K562 (cell line): Measurements from ENCODE around the gene EFEMP2. TPM values are rescaled to one million over a fixed set of nuclear protein-coding genes. Genes with fewer than 3 reads are reported as not detected.

Experiments
- ARID2 ChIP-seq: fragments of 450-650 bp; IDR thresholded peaks from 2 replicates; pipeline ENCODE4 v1.6.1; 2017; ENCODE audit warnings: antibody characterized with exemption, mild to moderate bottlenecking
- EP300 ChIP-seq: IDR thresholded peaks from 2 replicates; pipeline ENCODE4 v1.6.1; 2012; ENCODE audit warnings: low read length, improper control_type of control experiment
- HDAC6 ChIP-seq: IDR thresholded peaks from 2 replicates; pipeline ENCODE4 v1.6.1; 2012; ENCODE audit warnings: low read depth, mild to moderate bottlenecking, control low read depth, inconsistent platforms, low read length, moderate library complexity
- MLLT1 ChIP-seq, 2 experiments: fragments of 450-650 bp; IDR thresholded peaks; 2 replicates each; pipeline ENCODE4 v1.6.1; 2016
- NBN ChIP-seq: fragments of 450-650 bp; IDR thresholded peaks from 2 replicates; pipeline ENCODE4 v1.6.1; 2016; ENCODE audit warnings: low read depth, mild to moderate bottlenecking
- OTX1 ChIP-seq: fragments of 450-650 bp; formaldehyde crosslinking; IDR thresholded peaks from 2 replicates; pipeline ENCODE4 v1.4.0; 2022; ENCODE audit warnings: mild to moderate bottlenecking
- POLR2G ChIP-seq: fragments of 200-400 bp; formaldehyde crosslinking; IDR thresholded peaks from 2 replicates; pipeline ENCODE4 v1.6.1; 2017; ENCODE audit warnings: low read depth, mild to moderate bottlenecking, antibody characterized with exemption, low read length, moderate library complexity
- RBM25 ChIP-seq: fragments of 200-400 bp; formaldehyde crosslinking; IDR thresholded peaks from 2 replicates; pipeline ENCODE4 v1.6.1; 2018; ENCODE audit warnings: low read length, low read depth, moderate library complexity; ENCODE audit not compliant: severe bottlenecking
- SMAD1 ChIP-seq: fragments of 150-350 bp; IDR thresholded peaks from 2 replicates; pipeline ENCODE4 v1.6.1; 2014; ENCODE audit warnings: low read length, low read depth; ENCODE audit not compliant: partially characterized antibody
- ZBTB33 ChIP-seq: sonication (generic); formaldehyde crosslinking; IDR thresholded peaks from 2 replicates; pipeline ENCODE4 v1.8.1; 2023; ENCODE audit warnings: mild to moderate bottlenecking, missing genetic modification reagents
- ZNF780A ChIP-seq: fragments of 250-450 bp; sonication (Bioruptor Pico); IDR thresholded peaks from 2 replicates; pipeline ENCODE4 v1.5.0; 2021; ENCODE audit warnings: mild to moderate bottlenecking
- polyA plus RNA-seq, 8 experiments: library from polyadenylated mRNA; depleted of rRNA in 4 of 8; stranded (reverse) in 5 of 8; unstranded in 3 of 8; fragments of >200 nt; fragmentation: Nextera tagmentation in 2 of 8; fragmentation: Illumina TruSeq in 1 of 8; extraction: Ambion mirVana in 2 of 8; extraction: Trizol in 1 of 8; gene quantifications; 2 replicates each; pipeline versions ENCODE4 v1.2.1 to v1.2.3, GENCODE V29; 2011 to 2014; ENCODE audit warnings: inconsistent platforms in 1 of 8, missing spikeins in 1 of 8
- total RNA-seq, 7 experiments: library from RNA; depleted of rRNA in 6 of 7; stranded (reverse); fragments of >200 nt in 6 of 7; fragmentation: Illumina TruSeq in 2 of 7; extraction: Trizol in 2 of 7; gene quantifications; 2 replicates each; pipeline versions ENCODE4 v1.2.1 to v1.2.3, GENCODE V29; 2011 to 2021; ENCODE audit warnings: low replicate concordance in 1 of 7
- TF ChIP-seq, protein P1 (sequence below): conservative IDR thresholded peaks from 2 replicates; pipeline ENCODE4 v1.6.1; 2011; ENCODE audit warnings: low read depth, mild to moderate bottlenecking, low read length; ENCODE audit not compliant: control insufficient read depth
- TF ChIP-seq, protein P2 (sequence below): fragments of 250-450 bp; sonication (Bioruptor Pico); IDR thresholded peaks from 2 replicates; pipeline ENCODE4 v1.4.0; 2020; ENCODE audit warnings: mild to moderate bottlenecking, moderate library complexity
- TF ChIP-seq, protein P3 (sequence below): fragments of 250-450 bp; sonication (Bioruptor Pico); IDR thresholded peaks from 2 replicates; pipeline ENCODE4 v1.5.0; 2020; ENCODE audit warnings: mild to moderate bottlenecking

Gene EFEMP2
- total and polyA plus RNA-seq, 9 of the 15 experiments (the other 6 are each of a cell fraction or from before 2014, with no cell fraction given), result 0.07 to 2.9 (median 0.69) TPM; not detected in 1

DNA sequence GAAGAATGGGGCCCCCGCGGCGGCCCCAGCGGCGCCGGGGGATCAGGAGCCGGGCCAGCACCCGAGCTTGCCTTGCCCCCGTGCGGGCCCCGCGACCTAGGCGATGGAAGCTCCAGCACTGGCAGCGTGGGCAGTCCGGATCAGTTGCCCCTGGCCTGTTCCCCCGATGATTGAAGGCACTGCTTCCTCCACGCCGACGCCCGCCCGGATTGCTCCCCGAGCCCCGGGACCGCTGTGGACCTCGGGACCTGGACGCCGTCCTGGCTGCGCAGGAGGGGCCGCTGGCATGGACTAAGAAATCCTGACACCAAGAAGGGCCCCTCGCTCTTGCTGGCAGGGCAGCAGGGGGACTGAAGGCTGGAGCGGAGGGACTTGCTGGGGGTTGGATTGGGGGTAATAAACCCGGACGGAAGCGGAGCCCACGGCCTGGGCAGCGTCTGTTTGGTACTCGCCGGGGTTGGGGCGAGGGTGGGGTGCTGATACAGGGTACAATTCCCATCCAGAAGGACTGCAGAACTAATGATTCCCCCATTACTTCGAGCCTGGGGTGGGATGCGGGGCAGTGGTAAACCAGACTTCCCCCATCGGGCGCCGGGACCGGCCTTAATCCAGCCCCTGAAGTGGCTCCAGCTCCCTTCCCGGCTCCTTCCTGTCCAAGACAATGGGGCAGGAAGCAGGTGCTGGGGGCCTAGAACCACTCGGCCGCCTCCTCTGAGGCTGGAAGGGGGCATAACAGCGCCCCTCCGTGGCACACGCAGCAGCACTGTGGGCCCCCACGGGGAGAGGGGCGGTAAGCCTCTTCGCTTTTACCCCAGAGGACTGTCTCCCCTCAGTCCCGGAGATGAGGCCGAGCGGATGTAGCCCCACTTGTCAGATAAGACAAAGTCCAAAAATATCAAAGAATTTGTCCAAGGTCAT, 18.9 kb upstream of the EFEMP2 start (continued):
- 0 out of 2 replicates have a peak, but pooled peaks have one; percentile 30 for TF ChIP-seq ZBTB33 (CRISPR knock-in tag)
- TF ChIP-seq, protein P1, sequence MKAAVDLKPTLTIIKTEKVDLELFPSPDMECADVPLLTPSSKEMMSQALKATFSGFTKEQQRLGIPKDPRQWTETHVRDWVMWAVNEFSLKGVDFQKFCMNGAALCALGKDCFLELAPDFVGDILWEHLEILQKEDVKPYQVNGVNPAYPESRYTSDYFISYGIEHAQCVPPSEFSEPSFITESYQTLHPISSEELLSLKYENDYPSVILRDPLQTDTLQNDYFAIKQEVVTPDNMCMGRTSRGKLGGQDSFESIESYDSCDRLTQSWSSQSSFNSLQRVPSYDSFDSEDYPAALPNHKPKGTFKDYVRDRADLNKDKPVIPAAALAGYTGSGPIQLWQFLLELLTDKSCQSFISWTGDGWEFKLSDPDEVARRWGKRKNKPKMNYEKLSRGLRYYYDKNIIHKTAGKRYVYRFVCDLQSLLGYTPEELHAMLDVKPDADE, result peak; percentile 75; the same call in 1 of the 2 replicates
- peak; percentile 8; the same call in 1 of the 2 replicates for TF ChIP-seq EP300
- TF ChIP-seq POLR2G, result peak; percentile 78
- peak in 1 of 2 experiments; percentile 22; a peak in 1 of 4 replicates for TF ChIP-seq MLLT1 (IDR thresholded peaks at IDR 0.05)
- 0 out of 2 replicates have a peak, but pooled peaks have one; percentile 44 for TF ChIP-seq ZNF780A (CRISPR knock-in tag)
- peak; percentile 1 for TF ChIP-seq SMAD1
- peak; percentile 27; the same call in 1 of the 2 replicates for TF ChIP-seq NBN
- TF ChIP-seq ARID2, result no peak
- no peak for TF ChIP-seq RBM25
- TF ChIP-seq HDAC6, result no peak
- TF ChIP-seq, protein P2, sequence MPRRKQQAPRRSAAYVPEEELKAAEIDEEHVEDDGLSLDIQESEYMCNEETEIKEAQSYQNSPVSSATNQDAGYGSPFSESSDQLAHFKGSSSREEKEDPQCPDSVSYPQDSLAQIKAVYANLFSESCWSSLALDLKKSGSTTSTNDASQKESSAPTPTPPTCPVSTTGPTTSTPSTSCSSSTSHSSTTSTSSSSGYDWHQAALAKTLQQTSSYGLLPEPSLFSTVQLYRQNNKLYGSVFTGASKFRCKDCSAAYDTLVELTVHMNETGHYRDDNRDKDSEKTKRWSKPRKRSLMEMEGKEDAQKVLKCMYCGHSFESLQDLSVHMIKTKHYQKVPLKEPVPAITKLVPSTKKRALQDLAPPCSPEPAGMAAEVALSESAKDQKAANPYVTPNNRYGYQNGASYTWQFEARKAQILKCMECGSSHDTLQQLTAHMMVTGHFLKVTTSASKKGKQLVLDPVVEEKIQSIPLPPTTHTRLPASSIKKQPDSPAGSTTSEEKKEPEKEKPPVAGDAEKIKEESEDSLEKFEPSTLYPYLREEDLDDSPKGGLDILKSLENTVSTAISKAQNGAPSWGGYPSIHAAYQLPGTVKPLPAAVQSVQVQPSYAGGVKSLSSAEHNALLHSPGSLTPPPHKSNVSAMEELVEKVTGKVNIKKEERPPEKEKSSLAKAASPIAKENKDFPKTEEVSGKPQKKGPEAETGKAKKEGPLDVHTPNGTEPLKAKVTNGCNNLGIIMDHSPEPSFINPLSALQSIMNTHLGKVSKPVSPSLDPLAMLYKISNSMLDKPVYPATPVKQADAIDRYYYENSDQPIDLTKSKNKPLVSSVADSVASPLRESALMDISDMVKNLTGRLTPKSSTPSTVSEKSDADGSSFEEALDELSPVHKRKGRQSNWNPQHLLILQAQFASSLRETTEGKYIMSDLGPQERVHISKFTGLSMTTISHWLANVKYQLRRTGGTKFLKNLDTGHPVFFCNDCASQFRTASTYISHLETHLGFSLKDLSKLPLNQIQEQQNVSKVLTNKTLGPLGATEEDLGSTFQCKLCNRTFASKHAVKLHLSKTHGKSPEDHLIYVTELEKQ, result no peak
- TF ChIP-seq OTX1 (CRISPR knock-in tag), result 0 out of 2 replicates have a peak, but pooled peaks have one; percentile 12
- TF ChIP-seq, protein P3, sequence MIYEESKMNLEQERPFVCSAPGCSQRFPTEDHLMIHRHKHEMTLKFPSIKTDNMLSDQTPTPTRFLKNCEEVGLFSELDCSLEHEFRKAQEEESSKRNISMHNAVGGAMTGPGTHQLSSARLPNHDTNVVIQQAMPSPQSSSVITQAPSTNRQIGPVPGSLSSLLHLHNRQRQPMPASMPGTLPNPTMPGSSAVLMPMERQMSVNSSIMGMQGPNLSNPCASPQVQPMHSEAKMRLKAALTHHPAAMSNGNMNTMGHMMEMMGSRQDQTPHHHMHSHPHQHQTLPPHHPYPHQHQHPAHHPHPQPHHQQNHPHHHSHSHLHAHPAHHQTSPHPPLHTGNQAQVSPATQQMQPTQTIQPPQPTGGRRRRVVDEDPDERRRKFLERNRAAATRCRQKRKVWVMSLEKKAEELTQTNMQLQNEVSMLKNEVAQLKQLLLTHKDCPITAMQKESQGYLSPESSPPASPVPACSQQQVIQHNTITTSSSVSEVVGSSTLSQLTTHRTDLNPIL, result no peak
